Measurements from ENCODE around the gene OR7C2. TPM values are rescaled to one million over a fixed set of nuclear protein-coding genes. Genes with fewer than 3 reads are reported as not detected.

Gene OR7C2
- total RNA-seq, 2 experiments from 2014 or later = not detected

- DNase-seq = no peak
- Mint-ChIP-seq H3K27me3 (no peaks in the 10 kb centered on the region), H3K36me3 (ENCODE audit: low read depth) (no peaks in the 10 kb centered on the region), H3K27ac (no peak overlapping the region), H3K4me3 (no peak overlapping the region), H3K9me3 (peaks cover 7% of the 10 kb centered on the region), H3K4me1 (no peaks in the 10 kb centered on the region)
- CTCF ChIA-PET = no interaction called here
- POLR2A ChIA-PET = no interaction called here
These were observed 12.9 kb downstream of the OR7C2 start for GRCh38 chr19:14954071-14954655.

GRCh38 chr19:14957464-14957863 is 16.2 kb downstream of the OR7C2 start:
- no peak overlapping the region for H3K27ac Mint-ChIP-seq
- peaks cover 14% of the 10 kb centered on the region for H3K9me3 Mint-ChIP-seq
- POLR2A ChIA-PET = no interaction called here
- no peak overlapping the region for H3K4me3 Mint-ChIP-seq
- no peaks in the 10 kb centered on the region for H3K36me3 Mint-ChIP-seq (ENCODE audit: low read depth)
- DNase-seq = no peak
- H3K27me3 Mint-ChIP-seq = peaks cover 2% of the 10 kb centered on the region
- CTCF ChIA-PET = no interaction called here
- H3K4me1 Mint-ChIP-seq = no peaks in the 10 kb centered on the region

GRCh38 chr19:14959263-14959662 is 18.0 kb downstream of the OR7C2 start:
- no peak overlapping the region for H3K27ac Mint-ChIP-seq
- H3K4me1 Mint-ChIP-seq = no peaks in the 10 kb centered on the region
- H3K4me3 Mint-ChIP-seq = no peak overlapping the region
- ChIA-PET POLR2A (no interaction called here), CTCF (no interaction called here)
- DNase-seq = no peak
- no peaks in the 10 kb centered on the region for H3K36me3 Mint-ChIP-seq (ENCODE audit: low read depth)
- H3K9me3 Mint-ChIP-seq = peaks cover 14% of the 10 kb centered on the region
- peaks cover 2% of the 10 kb centered on the region for H3K27me3 Mint-ChIP-seq

- POLR2A ChIA-PET = no interaction called here
- H3K36me3 Mint-ChIP-seq (ENCODE audit: low read depth) = no peaks in the 10 kb centered on the region
- DNase-seq = no peak
- peaks cover 2% of the 10 kb centered on the region for H3K27me3 Mint-ChIP-seq
- CTCF ChIA-PET = no interaction called here
- peaks cover 12% of the 10 kb centered on the region for H3K9me3 Mint-ChIP-seq
- H3K27ac Mint-ChIP-seq = no peak overlapping the region
- no peaks in the 10 kb centered on the region for H3K4me1 Mint-ChIP-seq
- no peak overlapping the region for H3K4me3 Mint-ChIP-seq
These were observed 20.8 kb downstream of the OR7C2 start for GRCh38 chr19:14961956-14962685.

- Mint-ChIP-seq H3K4me3 (no peak overlapping the region), H3K27me3 (no peaks in the 10 kb centered on the region), H3K9me3 (no peaks in the 10 kb centered on the region), H3K27ac (no peak overlapping the region), H3K36me3 (ENCODE audit: low read depth) (no peaks in the 10 kb centered on the region), H3K4me1 (no peaks in the 10 kb centered on the region)
- POLR2A ChIA-PET = no interaction called here
- DNase-seq = no peak
- CTCF ChIA-PET = no interaction called here
These were observed 27.0 kb downstream of the OR7C2 start for GRCh38 chr19:14968247-14968646.

- POLR2A ChIA-PET = no interaction called here
- no peaks in the 10 kb centered on the region for H3K27me3 Mint-ChIP-seq
These were observed 30.2 kb downstream of the OR7C2 start for GRCh38 chr19:14971474-14971873.

GRCh38 chr19:14972676-14973075 is 31.4 kb downstream of the OR7C2 start:
- Mint-ChIP-seq H3K4me1 (no peaks in the 10 kb centered on the region), H3K9me3 (no peaks in the 10 kb centered on the region), H3K36me3 (ENCODE audit: low read depth) (no peaks in the 10 kb centered on the region), H3K4me3 (no peak overlapping the region), H3K27ac (no peak overlapping the region), H3K27me3 (peaks cover 3% of the 10 kb centered on the region)
- ChIA-PET POLR2A (no interaction called here), CTCF (no interaction called here)
- DNase-seq = no peak

More at GRCh38 chr19:14971474-14971873, 30.2 kb downstream of the OR7C2 start:
- Mint-ChIP-seq H3K4me1 (no peaks in the 10 kb centered on the region), H3K4me3 (no peak overlapping the region), H3K9me3 (no peaks in the 10 kb centered on the region), H3K36me3 (ENCODE audit: low read depth) (no peaks in the 10 kb centered on the region), H3K27ac (no peak overlapping the region)
- CTCF ChIA-PET = no interaction called here
- no peak for DNase-seq

GRCh38 chr19:14974488-14974887 is 33.2 kb downstream of the OR7C2 start:
- H3K4me3 Mint-ChIP-seq = no peak overlapping the region
- no peaks in the 10 kb centered on the region for H3K36me3 Mint-ChIP-seq (ENCODE audit: low read depth)
- POLR2A ChIA-PET = no interaction called here
- peaks cover 17% of the 10 kb centered on the region for H3K27me3 Mint-ChIP-seq
- no peaks in the 10 kb centered on the region for H3K9me3 Mint-ChIP-seq
- DNase-seq = no peak
- no peaks in the 10 kb centered on the region for H3K4me1 Mint-ChIP-seq
- no peak overlapping the region for H3K27ac Mint-ChIP-seq
- CTCF ChIA-PET = no interaction called here

GRCh38 chr19:14977128-14977527 is 35.8 kb downstream of the OR7C2 start:
- H3K36me3 Mint-ChIP-seq (ENCODE audit: low read depth) = no peaks in the 10 kb centered on the region
- H3K27ac Mint-ChIP-seq = no peak overlapping the region
- H3K27me3 Mint-ChIP-seq = peaks cover 28% of the 10 kb centered on the region
- no peaks in the 10 kb centered on the region for H3K9me3 Mint-ChIP-seq
- no peaks in the 10 kb centered on the region for H3K4me1 Mint-ChIP-seq
- no peak for DNase-seq
- POLR2A ChIA-PET = no interaction called here
- CTCF ChIA-PET = interaction anchor here (0.6 kb wide), 1 partner anchor 914 kb away, joined by 3 read pairs; no protein-coding TSS in a partner anchor
- no peak overlapping the region for H3K4me3 Mint-ChIP-seq

GRCh38 chr19:14978161-14978776 is 37.0 kb downstream of the OR7C2 start:
- Mint-ChIP-seq H3K36me3 (ENCODE audit: low read depth) (no peaks in the 10 kb centered on the region), H3K4me1 (no peaks in the 10 kb centered on the region), H3K4me3 (no peak overlapping the region), H3K27ac (no peak overlapping the region), H3K9me3 (no peaks in the 10 kb centered on the region), H3K27me3 (peaks cover 28% of the 10 kb centered on the region)
- no peak for DNase-seq
- CTCF ChIA-PET = interaction anchor here (0.6 kb wide), 1 partner anchor 238 kb away, joined by 3 read pairs; no protein-coding TSS in a partner anchor
- POLR2A ChIA-PET = no interaction called here

GRCh38 chr19:14979476-14980255 is 38.4 kb downstream of the OR7C2 start, which contains the start of gene SLC1A6:
Gene SLC1A6, minus strand, starts transcription at chr19:14979864. Its CDS starts 6,954 bp downstream, at chr19:14972910.
- Mint-ChIP-seq H3K27me3 (peaks cover 28% of the 10 kb centered on the region), H3K4me1 (no peaks in the 10 kb centered on the region), H3K36me3 (ENCODE audit: low read depth) (no peaks in the 10 kb centered on the region), H3K9me3 (no peaks in the 10 kb centered on the region), H3K4me3 (no peak within 1 kb of the TSS), H3K27ac (no peak within 1 kb of the TSS)
- ChIA-PET POLR2A (no interaction called here), CTCF (interaction anchor here (0.5 kb wide), 1 partner anchor 454 kb away, joined by 3 read pairs; no protein-coding TSS in a partner anchor)
- DNase-seq = no peak

- no peak overlapping the region for H3K27ac Mint-ChIP-seq
- H3K27me3 Mint-ChIP-seq = peaks cover 13% of the 10 kb centered on the region
- no peaks in the 10 kb centered on the region for H3K4me1 Mint-ChIP-seq
- no peak for DNase-seq
- ChIA-PET POLR2A (no interaction called here), CTCF (no interaction called here)
- peaks cover 5% of the 10 kb centered on the region for H3K9me3 Mint-ChIP-seq
- H3K36me3 Mint-ChIP-seq (ENCODE audit: low read depth) = no peaks in the 10 kb centered on the region
- H3K4me3 Mint-ChIP-seq = no peak overlapping the region
These were observed 43.8 kb downstream of the OR7C2 start for GRCh38 chr19:14985133-14985532.
